Esophagus squamous epithelium (tissue), 4 donors: ENCODE data around the gene PDGFRB.

Experiments used
- CTCF ChIP-seq, 6 experiments: fragments of 450-650 bp in 4 of 6; fragments of 200-600 bp in 2 of 6; sonication (generic) in 2 of 6; IDR thresholded peaks; one replicate each; pipeline ENCODE4 v1.5.1; 2016 to 2019; ENCODE audit warnings: antibody characterized with exemption in 6 of 6, mild to moderate bottlenecking in 4 of 6, moderate library complexity in 4 of 6
- POLR2A ChIP-seq, 4 donors: fragments of 450-650 bp; IDR thresholded peaks; one replicate each; pipeline ENCODE4 v1.6.1; 2017; ENCODE audit warnings: antibody characterized with exemption in 4 of 4, mild to moderate bottlenecking in 4 of 4, moderate library complexity in 3 of 4

- TF ChIP-seq CTCF (IDR thresholded peaks at IDR 0.05) (no peak), POLR2A (IDR thresholded peaks at IDR 0.05) (no peak)
Observed at GRCh38 chr5:150186137-150186536, 30.5 kb upstream of the PDGFRB start.
